Large intestine (tissue), 3 donors: ENCODE results near the gene PDE8B. TPM values are rescaled to one million over a fixed set of nuclear protein-coding genes. Genes with fewer than 3 reads are reported as not detected.

Source experiments
- DNase-seq, 2 donors: peaks; one replicate each; pipeline versions ENCODE4 v3.0.0 to v3.0.0-alpha.2; 2013
- H3K27ac ChIP-seq: one replicate; pipeline ENCODE4 v1.5.1; 2013; ENCODE audit warnings: low read length
- H3K27me3 ChIP-seq: 2 replicates; pipeline ENCODE4 v1.6.1; 2013; ENCODE audit warnings: low read length; ENCODE audit not compliant: control insufficient read depth, insufficient read depth
- H3K36me3 ChIP-seq: 2 replicates; pipeline ENCODE4 v1.6.1; 2013; ENCODE audit warnings: low read length; ENCODE audit not compliant: control insufficient read depth, insufficient read depth
- H3K4me1 ChIP-seq: one replicate; pipeline ENCODE4 v1.6.1; 2013; ENCODE audit warnings: low read length; ENCODE audit not compliant: control insufficient read depth, insufficient read depth
- H3K4me3 ChIP-seq: one replicate; pipeline ENCODE4 v1.5.1; 2013; ENCODE audit warnings: low read length
- H3K9me3 ChIP-seq: one replicate; pipeline ENCODE4 v1.6.1; 2013; ENCODE audit warnings: mild to moderate bottlenecking, low read depth, low read length, moderate library complexity; ENCODE audit not compliant: control insufficient read depth
- WGBS: methylation state at CpG from one replicate; pipeline ENCODE4 v1.1.5; 2013; ENCODE audit warnings: low lambda C conversion rate; ENCODE audit not compliant: insufficient coverage; 5-methylcytosine and 5-hydroxymethylcytosine counted together
- polyA plus RNA-seq: library from polyadenylated mRNA; unstranded; fragments of 120-200 nt; gene quantifications from one replicate; pipeline ENCODE4 v1.2.1, GENCODE V29; 2013

PDE8B gene
- polyA plus RNA-seq, 1 donor, result 4.0 TPM

- no peak overlapping the region for H3K4me3 ChIP-seq
- no peaks in the 10 kb centered on the region for H3K27me3 ChIP-seq
- no peak for DNase-seq
- no peak overlapping the region for H3K27ac ChIP-seq
- 100% methylated on average over 1 of the region's 6 CpGs for whole genome bisulfite sequencing
- H3K36me3 ChIP-seq, result no peaks in the 10 kb centered on the region
- no peaks in the 10 kb centered on the region for H3K9me3 ChIP-seq
- H3K4me1 ChIP-seq, result no peaks in the 10 kb centered on the region
Measured at GRCh38 chr5:77306531-77306930, 96.1 kb downstream of the PDE8B start.

- no peaks in the 10 kb centered on the region for H3K9me3 ChIP-seq
- no peaks in the 10 kb centered on the region for H3K4me1 ChIP-seq
- no peak overlapping the region for H3K4me3 ChIP-seq
- H3K27ac ChIP-seq, result no peak overlapping the region
- H3K27me3 ChIP-seq, result no peaks in the 10 kb centered on the region
- WGBS, result 77% methylated on average over 4 of the region's 12 CpGs
- H3K36me3 ChIP-seq, result no peaks in the 10 kb centered on the region
- no peak for DNase-seq
Measured at GRCh38 chr5:77308154-77308960, 97.9 kb downstream of the PDE8B start.

- Histone ChIP-seq H3K4me3 (no peak overlapping the region), H3K27me3 (no peaks in the 10 kb centered on the region), H3K9me3 (no peaks in the 10 kb centered on the region), H3K36me3 (no peaks in the 10 kb centered on the region), H3K4me1 (no peaks in the 10 kb centered on the region), H3K27ac (no peak overlapping the region)
- no peak for DNase-seq
- 86% methylated on average over 1 of the region's 2 CpGs for WGBS
Measured at GRCh38 chr5:77309140-77309539, 98.7 kb downstream of the PDE8B start.

GRCh38 chr5:77310494-77311213 lies 100.2 kb downstream of the PDE8B start:
- Histone ChIP-seq H3K4me3 (no peak overlapping the region), H3K4me1 (no peaks in the 10 kb centered on the region), H3K27me3 (no peaks in the 10 kb centered on the region), H3K36me3 (no peaks in the 10 kb centered on the region), H3K9me3 (no peaks in the 10 kb centered on the region), H3K27ac (no peak overlapping the region)
- no CpG with 5 or more reads among the region's 4 CpGs for WGBS
- DNase-seq, result no peak

- H3K4me1 ChIP-seq, result no peaks in the 10 kb centered on the region
- H3K9me3 ChIP-seq, result no peaks in the 10 kb centered on the region
- no peaks in the 10 kb centered on the region for H3K36me3 ChIP-seq
- no peak overlapping the region for H3K4me3 ChIP-seq
- H3K27ac ChIP-seq, result no peak overlapping the region
- DNase-seq, result no peak
- H3K27me3 ChIP-seq, result no peaks in the 10 kb centered on the region
- WGBS, result no CpG with 5 or more reads among the region's 1 CpG
Measured at GRCh38 chr5:77311214-77311571, 100.7 kb downstream of the PDE8B start.

- no peak for DNase-seq
- WGBS, result no CpG with 5 or more reads among the region's 1 CpG
- no peaks in the 10 kb centered on the region for H3K9me3 ChIP-seq
Measured at GRCh38 chr5:77312413-77312812, 101.9 kb downstream of the PDE8B start.

GRCh38 chr5:77316871-77317661 lies 106.6 kb downstream of the PDE8B start:
- no peak overlapping the region for H3K27ac ChIP-seq
- H3K36me3 ChIP-seq, result no peaks in the 10 kb centered on the region
- WGBS, result no CpG with 5 or more reads among the region's 1 CpG
- H3K27me3 ChIP-seq, result no peaks in the 10 kb centered on the region
- H3K4me1 ChIP-seq, result no peaks in the 10 kb centered on the region
- H3K9me3 ChIP-seq, result no peaks in the 10 kb centered on the region
- no peak for DNase-seq
- H3K4me3 ChIP-seq, result no peak overlapping the region

More at GRCh38 chr5:77312413-77312812, 101.9 kb downstream of the PDE8B start:
- Histone ChIP-seq H3K27me3 (no peaks in the 10 kb centered on the region), H3K4me3 (no peak overlapping the region), H3K36me3 (no peaks in the 10 kb centered on the region), H3K4me1 (no peaks in the 10 kb centered on the region), H3K27ac (no peak overlapping the region)

- no peak overlapping the region for H3K27ac ChIP-seq
Measured at GRCh38 chr5:77318060-77318459, 107.6 kb downstream of the PDE8B start.

GRCh38 chr5:77319117-77319804 lies 108.8 kb downstream of the PDE8B start:
- Histone ChIP-seq H3K27me3 (no peaks in the 10 kb centered on the region), H3K4me1 (no peaks in the 10 kb centered on the region), H3K9me3 (no peaks in the 10 kb centered on the region), H3K4me3 (no peak overlapping the region), H3K36me3 (no peaks in the 10 kb centered on the region), H3K27ac (no peak overlapping the region)
- DNase-seq, result no peak
- 70% methylated on average over 5 of the region's 5 CpGs for WGBS

More at GRCh38 chr5:77318060-77318459, 107.6 kb downstream of the PDE8B start:
- H3K27me3 ChIP-seq, result no peaks in the 10 kb centered on the region
- no peaks in the 10 kb centered on the region for H3K36me3 ChIP-seq
- WGBS, result no CpG with 5 or more reads among the region's 2 CpGs
- H3K9me3 ChIP-seq, result no peaks in the 10 kb centered on the region
- no peak overlapping the region for H3K4me3 ChIP-seq
- DNase-seq, result no peak
- H3K4me1 ChIP-seq, result no peaks in the 10 kb centered on the region
